Femur (tissue), 1 donor: ENCODE measurements around the gene SLITRK5.

Experiments
- DNase-seq: peaks from one replicate; pipeline ENCODE4 v3.0.0-alpha.2; 2017

SLITRK5 gene

DNA sequence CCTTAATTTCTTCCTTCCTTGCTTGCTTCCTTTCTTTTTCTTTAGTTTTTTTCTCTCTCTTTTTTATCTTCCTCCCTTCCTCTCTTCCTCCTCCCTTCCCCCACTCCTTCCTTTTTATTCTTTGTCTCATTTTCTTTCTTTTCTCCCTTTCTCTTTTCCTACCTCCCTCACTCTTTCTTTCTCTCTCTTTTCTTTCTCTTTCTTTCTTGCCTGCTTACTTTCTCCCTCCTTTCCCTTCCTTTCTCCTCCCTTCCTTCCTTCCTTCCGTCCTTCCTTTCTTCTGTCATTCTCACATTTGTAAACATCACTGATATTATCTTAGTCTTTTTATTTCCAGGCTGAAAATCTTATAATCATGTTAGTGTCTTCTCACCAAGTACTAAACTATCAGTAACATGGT lies 38.8 kb downstream of the SLITRK5 start:
- DNase-seq, result no peak

DNA sequence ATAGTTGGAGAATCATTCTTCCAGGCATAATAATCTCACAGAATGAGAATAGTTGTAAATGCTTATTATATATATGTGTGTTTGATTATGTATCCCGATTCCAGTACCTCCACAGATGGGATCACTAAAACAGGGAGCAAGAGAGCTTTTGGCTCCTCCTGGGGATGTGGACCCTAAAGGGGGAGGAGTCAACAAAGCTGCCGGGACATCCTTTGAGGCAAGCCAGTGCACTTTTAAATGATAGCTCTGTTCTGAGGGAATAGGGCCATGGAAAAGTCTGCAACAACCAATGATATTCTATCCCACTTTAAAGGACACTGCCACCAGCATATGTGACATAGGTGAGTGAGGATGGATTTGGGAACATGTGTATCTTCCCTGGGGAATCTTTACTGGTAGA lies 40.8 kb downstream of the SLITRK5 start:
- DNase-seq, result no peak
